Subcutaneous adipose tissue (tissue), 4 donors: ENCODE measurements around the gene CENPVL1. TPM values are rescaled to one million over a fixed set of nuclear protein-coding genes. Genes with fewer than 3 reads are reported as not detected.
"Not testable (repeated sequence)": the region's sequence is repeated elsewhere in the genome, so short reads cannot be mapped to it uniquely, and the experiment has no call there.

ENCODE experiments used
- total RNA-seq, 4 donors: library from RNA; depleted of rRNA; stranded (reverse); fragments of >200 nt; gene quantifications; one replicate each; pipeline ENCODE4 v1.1.0, GENCODE V29; 2016
- TF ChIP-seq, protein P1 (sequence below): fragments of 450-650 bp; IDR thresholded peaks from one replicate; pipeline ENCODE4 v1.5.1; 2016; ENCODE audit warnings: low read depth, mild to moderate bottlenecking, control low read depth, antibody characterized with exemption, moderate library complexity

Gene CENPVL1
- not detected for total RNA-seq

- TF ChIP-seq, protein P1, sequence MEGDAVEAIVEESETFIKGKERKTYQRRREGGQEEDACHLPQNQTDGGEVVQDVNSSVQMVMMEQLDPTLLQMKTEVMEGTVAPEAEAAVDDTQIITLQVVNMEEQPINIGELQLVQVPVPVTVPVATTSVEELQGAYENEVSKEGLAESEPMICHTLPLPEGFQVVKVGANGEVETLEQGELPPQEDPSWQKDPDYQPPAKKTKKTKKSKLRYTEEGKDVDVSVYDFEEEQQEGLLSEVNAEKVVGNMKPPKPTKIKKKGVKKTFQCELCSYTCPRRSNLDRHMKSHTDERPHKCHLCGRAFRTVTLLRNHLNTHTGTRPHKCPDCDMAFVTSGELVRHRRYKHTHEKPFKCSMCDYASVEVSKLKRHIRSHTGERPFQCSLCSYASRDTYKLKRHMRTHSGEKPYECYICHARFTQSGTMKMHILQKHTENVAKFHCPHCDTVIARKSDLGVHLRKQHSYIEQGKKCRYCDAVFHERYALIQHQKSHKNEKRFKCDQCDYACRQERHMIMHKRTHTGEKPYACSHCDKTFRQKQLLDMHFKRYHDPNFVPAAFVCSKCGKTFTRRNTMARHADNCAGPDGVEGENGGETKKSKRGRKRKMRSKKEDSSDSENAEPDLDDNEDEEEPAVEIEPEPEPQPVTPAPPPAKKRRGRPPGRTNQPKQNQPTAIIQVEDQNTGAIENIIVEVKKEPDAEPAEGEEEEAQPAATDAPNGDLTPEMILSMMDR: not testable (repeated sequence)
Observed at GRCh38 chrX:51710277-51711164, at the start of gene CENPVL1. TSS of gene CENPVL1 (plus strand) at chrX:51710512. CDS start at chrX:51710512, 0 bp downstream.

GRCh38 chrX:51665981-51666380, 44.3 kb upstream of the CENPVL1 start:
- TF ChIP-seq, protein P1: no peak

- TF ChIP-seq, protein P1: not testable (repeated sequence)
Observed at GRCh38 chrX:51682720-51683062, 27.6 kb upstream of the CENPVL1 start, which contains the start of gene CENPVL2. TSS of gene CENPVL2 (minus strand) at chrX:51682831. CDS start at chrX:51682831, 0 bp downstream.

GRCh38 chrX:51694254-51694653, 16.1 kb upstream of the CENPVL1 start:
- TF ChIP-seq, protein P1: no peak

GRCh38 chrX:51697397-51697796, 12.9 kb upstream of the CENPVL1 start:
- TF ChIP-seq, protein P1: no peak

DNA sequence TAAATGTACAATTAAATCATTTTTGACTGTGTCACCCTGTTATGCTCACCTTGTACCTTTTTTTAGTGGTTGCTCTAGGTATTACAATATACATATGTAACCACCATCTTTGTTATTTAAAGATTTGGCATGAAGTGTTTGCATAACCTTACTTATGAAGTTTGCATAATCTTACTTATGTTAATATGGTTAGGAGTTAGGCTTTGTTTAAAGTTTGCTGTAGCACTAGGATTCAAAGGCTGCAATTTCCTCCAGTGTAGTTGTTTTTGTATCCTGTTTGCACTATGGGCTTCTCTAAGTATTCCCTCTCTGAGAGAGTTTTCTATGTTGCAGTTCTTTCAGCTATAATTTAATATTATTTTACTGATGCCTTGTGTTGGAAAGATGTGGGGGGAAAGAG, 17.9 kb downstream of the CENPVL1 start:
- TF ChIP-seq, protein P1: no peak

DNA sequence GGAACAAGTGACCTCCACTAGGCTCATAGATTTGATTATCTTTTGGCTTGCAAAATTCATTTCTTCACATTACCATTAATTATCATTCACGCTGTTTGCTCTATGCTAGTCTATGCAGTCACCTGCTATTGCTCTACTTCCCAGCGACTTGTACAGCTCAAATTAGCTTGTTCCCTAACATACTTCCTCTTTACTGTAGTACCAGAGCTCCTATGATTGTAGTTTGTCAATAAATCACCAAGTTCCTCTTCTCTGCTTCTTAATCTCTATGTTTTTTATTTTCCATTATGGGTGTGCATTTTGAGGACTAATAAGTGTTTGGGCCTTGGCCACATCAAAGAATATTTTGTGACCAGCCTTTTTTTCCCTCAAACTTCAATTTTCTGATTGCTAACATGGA, 26.8 kb downstream of the CENPVL1 start:
- TF ChIP-seq, protein P1: no peak
